Measurements from ENCODE around the gene VPS51. TPM values are rescaled to one million over a fixed set of nuclear protein-coding genes. Genes with fewer than 3 reads are reported as not detected.

Gene VPS51
- total RNA-seq, 2 experiments from 2014 or later = 119 to 214 TPM

DNA sequence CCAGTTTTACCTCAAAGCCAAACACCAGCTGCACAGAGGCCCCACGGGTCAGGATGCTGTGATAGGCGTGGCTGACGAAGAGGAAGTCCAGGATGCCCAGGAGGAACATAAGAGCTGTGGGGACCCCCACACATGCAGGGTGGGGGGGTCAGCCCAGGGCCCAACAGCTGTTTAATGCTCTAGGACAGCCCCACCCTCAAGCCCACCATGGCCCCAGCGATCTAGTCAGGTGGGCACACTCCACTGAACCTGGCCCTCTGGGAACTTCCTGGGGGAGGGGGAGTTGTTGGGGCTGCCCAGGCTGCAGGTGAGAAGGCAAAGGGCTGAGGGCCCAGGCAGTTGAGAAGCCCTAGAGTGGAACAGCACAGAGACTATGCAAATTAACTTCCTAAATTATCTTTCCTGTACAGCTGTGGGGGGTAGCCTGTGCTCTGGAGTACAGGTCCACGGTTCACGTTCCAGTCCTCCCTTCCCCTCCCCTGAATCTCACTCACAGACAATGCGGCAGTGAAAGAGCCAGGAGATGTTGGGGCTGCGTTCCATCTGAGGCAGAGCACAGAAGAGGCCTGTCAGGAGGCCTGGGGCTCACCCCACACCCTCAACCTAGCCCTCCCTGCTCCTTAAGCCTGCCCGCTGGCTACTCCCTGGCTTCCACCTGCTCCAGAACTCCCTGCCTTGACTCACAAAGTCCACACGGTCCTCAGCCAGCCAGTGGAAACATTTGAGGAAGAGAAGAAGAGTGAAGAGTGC lies 36.4 kb downstream of the VPS51 start:
- H4K20me1 ChIP-seq (ENCODE audit: insufficient read depth, low read length) = no peaks in the 10 kb centered on the region
- no TSS peak for BruUV-seq (replicated peaks)
- no peaks in the 10 kb centered on the region for H3K9me2 ChIP-seq (ENCODE audit: insufficient read depth, low read length)
- peaks cover 56% of the 10 kb centered on the region for H3K79me2 ChIP-seq (ENCODE audit: insufficient read depth, low read depth, low read length)
- peaks cover 66% of the 10 kb centered on the region for H3K36me3 ChIP-seq (ENCODE audit: insufficient read depth, low read length)
- ChIA-PET CTCF (ENCODE audit: unreplicated experiment) (interaction anchor here (0.9 kb wide), 1 partner anchor 283 kb away, joined by 5 read pairs; no protein-coding TSS in a partner anchor), POLR2A (interaction anchor here (0.6 to 6.1 kb wide), 10 partner anchors 11 to 62 kb away, joined by 3 to 47 read pairs (median 5); partner anchors contain the start of genes CAPN1, FAU, MRPL49 and TM7SF2)
- peak; percentile 98 for DNase-seq (ENCODE audit: low spot score)
- intact Hi-C loops (cut with micrococcal nuclease; ENCODE audit: unreplicated experiment) = loop anchor here (1.0 to 5.0 kb wide), 5 partner anchors 10 to 280 kb away; partner anchors contain the start of genes CAPN1, FAU, MRPL49 and ZNHIT2
- peak overlapping the region; percentile 99 for H3K4me2 ChIP-seq (ENCODE audit: low read length)
- H2AFZ ChIP-seq (ENCODE audit: low read length) = no peak overlapping the region
- peaks cover 56% of the 10 kb centered on the region for H3K4me1 ChIP-seq (ENCODE audit: insufficient read depth, low read length, poor library complexity, severe bottlenecking)
- TF ChIP-seq EZH2phosphoT487 (IDR thresholded peaks at IDR 0.05; ENCODE audit: borderline replicate concordance, low read depth, low read length) (no peak), CTCF (conservative IDR thresholded peaks at IDR 0.05; ENCODE audit: low read length) (no peak)
- H3K27ac ChIP-seq (ENCODE audit: low read depth, low read length, poor library complexity, severe bottlenecking) = peak overlapping the region; percentile 98
- H3K9me3 ChIP-seq (ENCODE audit: low read length) = no peaks in the 10 kb centered on the region
- peak overlapping the region; percentile 98 for H3K4me3 ChIP-seq (ENCODE audit: low read depth, low read length, poor library complexity, severe bottlenecking)

- Histone ChIP-seq H3K4me1 (ENCODE audit: insufficient read depth, low read length, poor library complexity, severe bottlenecking) (peaks cover 55% of the 10 kb centered on the region), H2AFZ (ENCODE audit: low read length) (no peak overlapping the region), H3K79me2 (ENCODE audit: insufficient read depth, low read depth, low read length) (peaks cover 56% of the 10 kb centered on the region), H3K9me3 (ENCODE audit: low read length) (no peaks in the 10 kb centered on the region), H3K27ac (ENCODE audit: low read depth, low read length, poor library complexity, severe bottlenecking) (peak overlapping the region; percentile 98), H3K4me2 (ENCODE audit: low read length) (peak overlapping the region; percentile 99), H3K36me3 (ENCODE audit: insufficient read depth, low read length) (peaks cover 58% of the 10 kb centered on the region), H3K4me3 (ENCODE audit: low read depth, low read length, poor library complexity, severe bottlenecking) (peak overlapping the region; percentile 98), H4K20me1 (ENCODE audit: insufficient read depth, low read length) (no peaks in the 10 kb centered on the region), H3K9me2 (ENCODE audit: insufficient read depth, low read length) (no peaks in the 10 kb centered on the region)
- BruUV-seq (replicated peaks) = TSS peak; percentile 95
- DNase-seq (ENCODE audit: low spot score) = peak; percentile 91
- POLR2A ChIA-PET = interaction anchor here (0.6 to 6.1 kb wide), 6 partner anchors 11 to 285 kb away, joined by 3 to 47 read pairs (median 4); partner anchors contain the start of genes FAU, MRPL49, SPDYC and TM7SF2
- CTCF ChIA-PET (ENCODE audit: unreplicated experiment) = no interaction called here
- TF ChIP-seq CTCF (conservative IDR thresholded peaks at IDR 0.05; ENCODE audit: low read length) (no peak), EZH2phosphoT487 (IDR thresholded peaks at IDR 0.05; ENCODE audit: borderline replicate concordance, low read depth, low read length) (no peak)
- intact Hi-C loops (cut with micrococcal nuclease; ENCODE audit: unreplicated experiment) = loop anchor here (1.0 to 5.0 kb wide), 5 partner anchors 11 to 281 kb away; partner anchors contain the start of genes CAPN1, FAU, MRPL49 and ZNHIT2
These were observed 37.1 kb downstream of the VPS51 start for GRCh38 chr11:65132988-65133700.

Measured in OCI-LY7 (cell line).